Brain microvascular endothelial cell (primary cell): ENCODE data around the gene GPR21.

Source experiments
- DNase-seq: peaks from one replicate; pipeline ENCODE4 v3.0.0-alpha.2; 2020
- H3K27ac ChIP-seq: fragments of 250-450 bp; sonication (Bioruptor Pico); 2 replicates; pipeline ENCODE4 v1.5.1; 2020; ENCODE audit warnings: mild to moderate bottlenecking, moderate library complexity
- H3K27me3 ChIP-seq: fragments of 250-450 bp; sonication (Bioruptor Pico); replicated peaks from 2 replicates; pipeline ENCODE4 v1.5.1; 2020; ENCODE audit warnings: mild to moderate bottlenecking
- H3K36me3 ChIP-seq: fragments of 250-450 bp; sonication (Bioruptor Pico); replicated peaks from 2 replicates; pipeline ENCODE4 v1.5.1; 2020; ENCODE audit warnings: mild to moderate bottlenecking
- H3K4me3 ChIP-seq: 2 replicates; pipeline ENCODE4 v1.5.1; 2011; ENCODE audit warnings: low read depth, mild to moderate bottlenecking, control low read depth, low read length, moderate library complexity
- CTCF ChIP-seq: IDR thresholded peaks from 2 replicates; pipeline ENCODE4 v1.5.1; 2011; ENCODE audit warnings: low read depth, mild to moderate bottlenecking, moderate library complexity, low read length, control low read depth, inconsistent platforms; ENCODE audit errors: missing control alignments
- in situ Hi-C: cut with HindIII; loops from 2 replicates; pipeline ENCODE4 v1.10.0; 2017; ENCODE audit warnings: low sequenced_read_pairs, low pct_ligation_motif_present

Gene GPR21

GRCh38 chr9:123083680-123084079 lies 50.2 kb downstream of the GPR21 start:
- H3K36me3 ChIP-seq, result peaks cover 4% of the 10 kb centered on the region

GRCh38 chr9:123084256-123084655 lies 50.8 kb downstream of the GPR21 start:
- DNase-seq, result no peak
- Histone ChIP-seq H3K27ac (no peak overlapping the region), H3K36me3 (peaks cover 4% of the 10 kb centered on the region), H3K4me3 (no peak overlapping the region), H3K27me3 (no peaks in the 10 kb centered on the region)
- TF ChIP-seq CTCF, result no peak
- in situ Hi-C loops, result no loop called here

More at GRCh38 chr9:123083680-123084079, 50.2 kb downstream of the GPR21 start:
- Histone ChIP-seq H3K4me3 (no peak overlapping the region), H3K27me3 (no peaks in the 10 kb centered on the region), H3K27ac (no peak overlapping the region)
- DNase-seq, result no peak
- TF ChIP-seq CTCF, result no peak
- in situ Hi-C loops, result no loop called here
